Sigmoid colon (tissue), 4 donors: ENCODE data around the gene SMCO3.

ENCODE experiments used
- POLR2A ChIP-seq, 2 donors: fragments of 450-650 bp; IDR thresholded peaks; one replicate each; pipeline ENCODE4 v1.6.1; 2016; ENCODE audit warnings: antibody characterized with exemption in 2 of 2, mild to moderate bottlenecking in 2 of 2, moderate library complexity in 2 of 2
- POLR2AphosphoS5 ChIP-seq, 4 donors: sonication (generic); formaldehyde crosslinking; IDR thresholded peaks; one replicate each; pipeline ENCODE4 v1.6.1; 2017; ENCODE audit warnings: antibody characterized with exemption in 4 of 4
- TF ChIP-seq, protein P1 (sequence below), 4 experiments: fragments of 450-650 bp in 3 of 4; fragments of 200-600 bp in 1 of 4; IDR thresholded peaks; one replicate each; pipeline ENCODE4 v1.5.1; 2016 to 2019; ENCODE audit warnings: antibody characterized with exemption in 4 of 4, mild to moderate bottlenecking in 3 of 4, moderate library complexity in 2 of 4

- TF ChIP-seq, protein P1, sequence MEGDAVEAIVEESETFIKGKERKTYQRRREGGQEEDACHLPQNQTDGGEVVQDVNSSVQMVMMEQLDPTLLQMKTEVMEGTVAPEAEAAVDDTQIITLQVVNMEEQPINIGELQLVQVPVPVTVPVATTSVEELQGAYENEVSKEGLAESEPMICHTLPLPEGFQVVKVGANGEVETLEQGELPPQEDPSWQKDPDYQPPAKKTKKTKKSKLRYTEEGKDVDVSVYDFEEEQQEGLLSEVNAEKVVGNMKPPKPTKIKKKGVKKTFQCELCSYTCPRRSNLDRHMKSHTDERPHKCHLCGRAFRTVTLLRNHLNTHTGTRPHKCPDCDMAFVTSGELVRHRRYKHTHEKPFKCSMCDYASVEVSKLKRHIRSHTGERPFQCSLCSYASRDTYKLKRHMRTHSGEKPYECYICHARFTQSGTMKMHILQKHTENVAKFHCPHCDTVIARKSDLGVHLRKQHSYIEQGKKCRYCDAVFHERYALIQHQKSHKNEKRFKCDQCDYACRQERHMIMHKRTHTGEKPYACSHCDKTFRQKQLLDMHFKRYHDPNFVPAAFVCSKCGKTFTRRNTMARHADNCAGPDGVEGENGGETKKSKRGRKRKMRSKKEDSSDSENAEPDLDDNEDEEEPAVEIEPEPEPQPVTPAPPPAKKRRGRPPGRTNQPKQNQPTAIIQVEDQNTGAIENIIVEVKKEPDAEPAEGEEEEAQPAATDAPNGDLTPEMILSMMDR (IDR thresholded peaks at IDR 0.05) = no peak
- TF ChIP-seq POLR2A (IDR thresholded peaks at IDR 0.05) (no peak), POLR2AphosphoS5 (IDR thresholded peaks at IDR 0.05) (peak in 3 of 4 donors; percentile 49 to 72 (median 55))
These were observed 35.7 kb upstream of the SMCO3 start for GRCh38 chr12:14849661-14850060.
